B cell (primary cell): ENCODE data around the gene LYZ. TPM values are rescaled to one million over a fixed set of nuclear protein-coding genes. Genes with fewer than 3 reads are reported as not detected.

ENCODE experiments used
- ATAC-seq: fragments of 200-7000 bp; cut with Tn5 transposase; one replicate; pipeline ENCODE4 v1.10.0; 2021; ENCODE audit warnings: low read depth, mild to moderate bottlenecking, moderate number of reproducible peaks, moderate library complexity
- CTCF ChIA-PET: fragments of 350-600 bp; sonication (Branson Sonifier 250); formaldehyde crosslinking; loops from one replicate; lab custom pipeline; 2021; ENCODE audit warnings: antibody characterized with exemption, inconsistent platforms; lab: Charles Lee
- POLR2A ChIA-PET: fragments of 350-600 bp; sonication (Branson Sonifier 250); formaldehyde crosslinking; loops from one replicate; lab custom pipeline; 2021; ENCODE audit warnings: antibody characterized with exemption; lab: Charles Lee
- DNase-seq: peaks from one replicate; pipeline ENCODE4 v3.0.0; 2013
- H2AFZ ChIP-seq: 2 replicates; pipeline ENCODE4 v1.6.1; 2012; ENCODE audit warnings: mild to moderate bottlenecking, low read depth, low read length; ENCODE audit not compliant: insufficient read depth, poor library complexity, severe bottlenecking
- H3K27ac ChIP-seq, 2 donors: 1 replicate in 1 of 2; 2 replicates in 1 of 2; pipeline ENCODE4 v1.5.1; 2012 to 2013; ENCODE audit warnings: low read length in 2 of 2, mild to moderate bottlenecking in 2 of 2, moderate library complexity in 1 of 2
- H3K27me3 ChIP-seq, 4 experiments: fragments of 200-600 bp in 1 of 4; sonication (generic) in 1 of 4; replicated peaks in 1 of 4; 1 replicate in 2 of 4; 2 replicates in 2 of 4; pipeline versions ENCODE4 v1.6.1 to v1.7.0; 2013 to 2016; ENCODE audit warnings: low read length in 3 of 4, mild to moderate bottlenecking in 2 of 4, mixed read lengths in 1 of 4, moderate library complexity in 1 of 4; ENCODE audit not compliant: insufficient read depth in 4 of 4, control insufficient read depth in 3 of 4; ENCODE audit errors: control extremely low read depth in 1 of 4
- H3K36me3 ChIP-seq, 2 experiments: replicated peaks in 1 of 2; 1 replicate in 1 of 2; 2 replicates in 1 of 2; pipeline versions ENCODE4 v1.6.1 to v1.7.1; 2013; ENCODE audit warnings: low read length in 1 of 2; ENCODE audit not compliant: insufficient read depth in 2 of 2, control insufficient read depth in 1 of 2; ENCODE audit errors: control extremely low read depth in 1 of 2, extremely low read depth in 1 of 2
- H3K4me1 ChIP-seq, 2 donors: fragments of 200-600 bp in 1 of 2; sonication (generic) in 1 of 2; 1 replicate in 1 of 2; 2 replicates in 1 of 2; pipeline versions ENCODE4 v1.5.1 to v1.6.1; 2013 to 2017; ENCODE audit warnings: low read length in 2 of 2; ENCODE audit not compliant: control insufficient read depth in 2 of 2, insufficient read depth in 2 of 2
- H3K4me2 ChIP-seq: replicated peaks from 2 replicates; pipeline ENCODE3; 2012; ENCODE audit warnings: mild to moderate bottlenecking, low read depth, low read length; ENCODE audit not compliant: poor library complexity, severe bottlenecking
- H3K4me3 ChIP-seq, 5 experiments: fragments of 200-600 bp in 1 of 5; sonication (generic) in 1 of 5; 1 replicate in 3 of 5; 2 replicates in 2 of 5; pipeline versions ENCODE4 v1.5.1 to v1.7.0; 2011 to 2016; ENCODE audit warnings: low read length in 4 of 5, mild to moderate bottlenecking in 4 of 5, low read depth in 2 of 5, control low read depth in 1 of 5, moderate library complexity in 1 of 5; ENCODE audit not compliant: insufficient read depth in 1 of 5; ENCODE audit errors: control extremely low read depth in 1 of 5, extremely low read depth in 1 of 5
- H3K79me2 ChIP-seq: fragments of 200-600 bp; sonication (generic); one replicate; pipeline ENCODE4 v1.6.0; 2016; ENCODE audit warnings: low read length; ENCODE audit not compliant: control insufficient read depth, insufficient read depth
- H3K9ac ChIP-seq: fragments of 200-600 bp; sonication (generic); 2 replicates; pipeline ENCODE4 v1.6.1; 2017; ENCODE audit warnings: mild to moderate bottlenecking, low read length, moderate library complexity
- H3K9me3 ChIP-seq, 3 donors: one replicate each; pipeline versions ENCODE4 v1.6.1 to v1.7.1; 2013; ENCODE audit warnings: low read length in 2 of 3; ENCODE audit not compliant: control insufficient read depth in 2 of 3, insufficient read depth in 1 of 3; ENCODE audit errors: control extremely low read depth in 1 of 3
- H4K20me1 ChIP-seq: 2 replicates; pipeline ENCODE4 v1.6.0; 2012; ENCODE audit warnings: mild to moderate bottlenecking, low read length; ENCODE audit not compliant: insufficient read depth, control insufficient read depth, poor library complexity, severe bottlenecking
- H3K27ac Mint-ChIP-seq: one replicate; pipeline ENCODE4 v1.8.0; 2021; ENCODE audit warnings: mixed read lengths
- H3K27me3 Mint-ChIP-seq: one replicate; pipeline ENCODE4 v1.8.0; 2021; ENCODE audit warnings: mixed read lengths
- H3K4me1 Mint-ChIP-seq: one replicate; pipeline ENCODE4 v1.8.0; 2021; ENCODE audit warnings: mixed read lengths
- H3K4me3 Mint-ChIP-seq: one replicate; pipeline ENCODE4 v1.8.0; 2021; ENCODE audit warnings: mixed read lengths
- H3K9me3 Mint-ChIP-seq: one replicate; pipeline ENCODE4 v1.8.0; 2022; ENCODE audit warnings: mixed read lengths; ENCODE audit not compliant: insufficient read depth
- EZH2 ChIP-seq: IDR thresholded peaks from 2 replicates; pipeline ENCODE4 v1.6.1; 2012; ENCODE audit warnings: borderline replicate concordance, low read depth, mild to moderate bottlenecking, moderate library complexity, low read length; ENCODE audit not compliant: insufficient read depth, poor library complexity, severe bottlenecking
- WGBS: methylation state at CpG from one replicate; pipeline ENCODE4 v1.1.5; 2013; ENCODE audit warnings: missing lambda C conversion rate; ENCODE audit not compliant: insufficient coverage; 5-methylcytosine and 5-hydroxymethylcytosine counted together
- intact Hi-C: fragments of 100-400 bp; cut with micrococcal nuclease; formaldehyde crosslinking; loops from one replicate; pipeline ENCODE4 v1.10.0; 2022
- polyA plus RNA-seq: library from polyadenylated mRNA; depleted of rRNA; stranded (reverse); fragments of >200 nt; gene quantifications from 2 replicates; pipeline ENCODE4 v1.2.3, GENCODE V29; 2012
- total RNA-seq, 2 donors: library from RNA; stranded (reverse); fragments of 120-200 nt in 1 of 2; gene quantifications; 1 replicate in 1 of 2; 2 replicates in 1 of 2; pipeline versions ENCODE4 v1.2.3 to v1.2.4, GENCODE V29; 2013 to 2022
- TF ChIP-seq, protein P1 (sequence below): fragments of 200-600 bp; IDR thresholded peaks from one replicate; pipeline ENCODE4 v1.8.0; 2022; ENCODE audit warnings: antibody characterized with exemption, mild to moderate bottlenecking

The LYZ gene
- total and polyA plus RNA-seq, 2 donors (not counting 1 experiment from before 2014, with no cell fraction given): 8.5 to 22.7 TPM

GRCh38 chr12:69342421-69342820, 5.8 kb upstream of the LYZ start:
- Histone ChIP-seq H2AFZ (no peak overlapping the region), H4K20me1 (no peaks in the 10 kb centered on the region), H3K9ac (no peak overlapping the region), H3K4me3 (no peak overlapping the region), H3K4me1 (peaks cover 12 to 14% of the 10 kb centered on the region in 2 donors), H3K9me3 (no peaks in the 10 kb centered on the region), H3K27me3 (peaks cover 0 to 7% (median 0%) of the 10 kb centered on the region in 4 experiments), H3K36me3 (no peaks in the 10 kb centered on the region), H3K4me2 (no peak overlapping the region), H3K27ac (no peak overlapping the region), H3K79me2 (no peaks in the 10 kb centered on the region)
- intact Hi-C loops: no loop called here
- H3K9me3 Mint-ChIP-seq: no peaks in the 10 kb centered on the region
- no peak overlapping the region for H3K27ac Mint-ChIP-seq
- WGBS: 88% methylated on average over 1 of the region's 2 CpGs
- no peak for DNase-seq
- no peak overlapping the region for H3K4me3 Mint-ChIP-seq
- H3K27me3 Mint-ChIP-seq: no peaks in the 10 kb centered on the region
- no peak for ATAC-seq
- TF ChIP-seq, protein P1, sequence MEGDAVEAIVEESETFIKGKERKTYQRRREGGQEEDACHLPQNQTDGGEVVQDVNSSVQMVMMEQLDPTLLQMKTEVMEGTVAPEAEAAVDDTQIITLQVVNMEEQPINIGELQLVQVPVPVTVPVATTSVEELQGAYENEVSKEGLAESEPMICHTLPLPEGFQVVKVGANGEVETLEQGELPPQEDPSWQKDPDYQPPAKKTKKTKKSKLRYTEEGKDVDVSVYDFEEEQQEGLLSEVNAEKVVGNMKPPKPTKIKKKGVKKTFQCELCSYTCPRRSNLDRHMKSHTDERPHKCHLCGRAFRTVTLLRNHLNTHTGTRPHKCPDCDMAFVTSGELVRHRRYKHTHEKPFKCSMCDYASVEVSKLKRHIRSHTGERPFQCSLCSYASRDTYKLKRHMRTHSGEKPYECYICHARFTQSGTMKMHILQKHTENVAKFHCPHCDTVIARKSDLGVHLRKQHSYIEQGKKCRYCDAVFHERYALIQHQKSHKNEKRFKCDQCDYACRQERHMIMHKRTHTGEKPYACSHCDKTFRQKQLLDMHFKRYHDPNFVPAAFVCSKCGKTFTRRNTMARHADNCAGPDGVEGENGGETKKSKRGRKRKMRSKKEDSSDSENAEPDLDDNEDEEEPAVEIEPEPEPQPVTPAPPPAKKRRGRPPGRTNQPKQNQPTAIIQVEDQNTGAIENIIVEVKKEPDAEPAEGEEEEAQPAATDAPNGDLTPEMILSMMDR: no peak
- TF ChIP-seq EZH2: no peak
- POLR2A ChIA-PET: no interaction called here
- CTCF ChIA-PET: interaction anchor here (1.0 to 6.8 kb wide), 3 partner anchors 15 to 1251 kb away, joined by 3 to 31 read pairs (median 3); no protein-coding TSS in a partner anchor
- peaks cover 11% of the 10 kb centered on the region for H3K4me1 Mint-ChIP-seq

DNA sequence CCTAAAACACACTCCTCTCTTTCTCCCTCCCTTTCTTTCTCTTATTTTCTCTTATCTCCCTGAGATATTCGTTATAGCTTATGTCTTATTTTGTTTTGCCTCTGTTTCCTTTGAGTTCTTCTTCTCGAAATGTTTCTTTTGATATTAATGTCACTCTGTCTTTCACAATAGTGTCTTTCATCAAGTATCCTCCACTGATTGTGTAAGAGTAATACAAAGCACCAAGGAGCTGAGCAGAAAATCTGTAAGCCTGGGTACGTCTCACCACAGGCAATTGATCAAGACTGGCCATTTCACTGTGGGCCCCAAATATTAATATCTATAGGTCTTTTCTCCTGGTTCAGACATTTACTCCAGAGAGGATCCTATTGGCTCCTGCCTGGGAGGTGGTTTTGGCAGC, 4.8 kb upstream of the LYZ start:
- Mint-ChIP-seq H3K4me1 (peaks cover 8% of the 10 kb centered on the region), H3K27ac (no peak overlapping the region), H3K27me3 (no peaks in the 10 kb centered on the region), H3K9me3 (no peaks in the 10 kb centered on the region), H3K4me3 (no peak overlapping the region)
- DNase-seq (no peak), ATAC-seq (no peak)
- no peak overlapping the region for H2AFZ ChIP-seq
- peaks cover 0 to 7% (median 0%) of the 10 kb centered on the region in 4 experiments for H3K27me3 ChIP-seq
- H3K9me3 ChIP-seq: no peaks in the 10 kb centered on the region
- CTCF ChIA-PET: interaction anchor here (0.6 to 6.8 kb wide), 2 partner anchors 14 to 85 kb away, joined by 4 to 31 read pairs; no protein-coding TSS in a partner anchor
- no peak overlapping the region for H3K27ac ChIP-seq
- no peaks in the 10 kb centered on the region for H3K36me3 ChIP-seq
- peaks cover 8 to 13% of the 10 kb centered on the region in 2 donors for H3K4me1 ChIP-seq
- H3K79me2 ChIP-seq: no peaks in the 10 kb centered on the region
- no peak overlapping the region for H3K9ac ChIP-seq
- intact Hi-C loops: no loop called here
- POLR2A ChIA-PET: no interaction called here
- H3K4me3 ChIP-seq: no peak overlapping the region
- WGBS: no CpG with 5 or more reads among the region's 3 CpGs
- H3K4me2 ChIP-seq: no peak overlapping the region
- no peak for TF ChIP-seq EZH2
- TF ChIP-seq, protein P1: no peak
- H4K20me1 ChIP-seq: no peaks in the 10 kb centered on the region
